ENCODE data around the gene NHERF2. TPM values are rescaled to one million over a fixed set of nuclear protein-coding genes. Genes with fewer than 3 reads are reported as not detected.

Gene NHERF2
- total RNA-seq, 1 donor from 2014 or later = 23.4 TPM

DNA sequence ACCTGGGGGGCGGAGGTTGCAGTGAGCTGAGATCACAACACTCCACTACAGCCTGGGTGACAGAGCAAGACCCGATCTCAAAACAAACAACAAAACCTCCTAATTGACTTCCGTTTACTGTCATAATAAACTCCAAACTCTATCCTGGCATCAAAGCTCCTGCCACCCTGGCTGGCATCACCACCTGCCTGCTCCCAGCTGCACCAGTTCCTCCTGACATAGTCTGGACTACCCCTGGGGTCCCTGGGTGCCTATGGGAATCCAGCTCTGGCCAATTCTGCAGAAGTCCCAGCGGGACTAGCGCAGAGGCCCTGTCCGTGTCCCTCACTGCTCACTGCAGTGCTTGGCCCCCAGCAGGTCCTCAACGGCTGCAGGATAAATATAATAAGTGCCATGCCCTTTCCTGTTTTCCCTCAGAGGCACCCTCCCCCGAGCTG, 20.2 kb downstream of the NHERF2 start:
- Mint-ChIP-seq H3K27ac (peak overlapping the region; percentile 79), H3K27me3 (no peaks in the 10 kb centered on the region), H3K4me1 (ENCODE audit: unreplicated experiment) (peaks cover 15% of the 10 kb centered on the region), H3K36me3 (peaks cover 3% of the 10 kb centered on the region), H3K9me3 (no peaks in the 10 kb centered on the region), H3K4me3 (peak overlapping the region; percentile 93)
- TF ChIP-seq, protein P1, sequence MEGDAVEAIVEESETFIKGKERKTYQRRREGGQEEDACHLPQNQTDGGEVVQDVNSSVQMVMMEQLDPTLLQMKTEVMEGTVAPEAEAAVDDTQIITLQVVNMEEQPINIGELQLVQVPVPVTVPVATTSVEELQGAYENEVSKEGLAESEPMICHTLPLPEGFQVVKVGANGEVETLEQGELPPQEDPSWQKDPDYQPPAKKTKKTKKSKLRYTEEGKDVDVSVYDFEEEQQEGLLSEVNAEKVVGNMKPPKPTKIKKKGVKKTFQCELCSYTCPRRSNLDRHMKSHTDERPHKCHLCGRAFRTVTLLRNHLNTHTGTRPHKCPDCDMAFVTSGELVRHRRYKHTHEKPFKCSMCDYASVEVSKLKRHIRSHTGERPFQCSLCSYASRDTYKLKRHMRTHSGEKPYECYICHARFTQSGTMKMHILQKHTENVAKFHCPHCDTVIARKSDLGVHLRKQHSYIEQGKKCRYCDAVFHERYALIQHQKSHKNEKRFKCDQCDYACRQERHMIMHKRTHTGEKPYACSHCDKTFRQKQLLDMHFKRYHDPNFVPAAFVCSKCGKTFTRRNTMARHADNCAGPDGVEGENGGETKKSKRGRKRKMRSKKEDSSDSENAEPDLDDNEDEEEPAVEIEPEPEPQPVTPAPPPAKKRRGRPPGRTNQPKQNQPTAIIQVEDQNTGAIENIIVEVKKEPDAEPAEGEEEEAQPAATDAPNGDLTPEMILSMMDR (conservative IDR thresholded peaks at IDR 0.05) = no peak
- no peak for DNase-seq (ENCODE audit: extremely low spot score, unreplicated experiment)

DNA sequence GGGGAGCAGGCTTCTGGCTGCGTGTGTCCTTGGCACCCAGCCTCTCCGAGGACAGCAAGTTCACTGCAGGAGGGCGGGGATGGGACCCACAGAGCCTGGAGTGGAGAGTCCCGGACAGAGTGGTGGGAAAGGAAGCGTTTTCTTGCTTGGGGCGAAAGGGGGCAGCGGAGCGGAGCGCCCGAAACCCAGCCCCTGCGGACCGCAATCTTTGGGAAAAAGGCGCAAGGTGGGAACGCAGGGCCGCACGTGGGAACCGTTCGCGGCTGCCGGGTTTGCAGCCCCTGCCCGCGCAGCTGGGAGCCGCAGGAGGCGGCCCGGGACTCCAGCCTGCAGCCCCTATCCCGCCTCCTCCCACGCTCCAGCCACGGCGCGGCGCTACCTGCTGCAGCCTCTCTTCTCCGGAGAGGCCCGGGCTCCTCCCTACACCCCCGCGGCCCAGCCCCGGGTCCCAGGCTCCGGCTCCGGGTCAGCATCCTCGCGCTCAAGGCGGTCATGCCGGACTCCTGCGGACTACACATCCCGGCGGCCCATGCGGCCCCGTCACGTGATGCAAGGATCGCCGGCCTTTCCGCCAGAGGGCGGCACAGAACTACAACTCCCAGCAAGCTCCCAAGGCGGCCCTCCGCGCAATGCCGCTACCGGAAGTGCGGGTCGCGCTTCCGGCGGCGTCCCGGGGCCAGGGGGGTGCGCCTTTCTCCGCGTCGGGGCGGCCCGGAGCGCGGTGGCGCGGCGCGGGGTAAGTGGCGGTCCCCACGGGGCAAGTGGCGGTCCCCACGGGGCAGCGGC, 20.8 kb downstream of the NHERF2 start, which contains the start of the genes NTHL1 and TSC2:
Gene NTHL1, minus strand, starts transcription at position 505 of the 786 bp plus-strand sequence. Its CDS starts 11 bp downstream, at position 494.
Gene TSC2, plus strand, starts transcription at position 656 of the 786 bp plus-strand sequence. CDS start 631 bp downstream, outside the sequence.
- peak; percentile 98 for DNase-seq (ENCODE audit: extremely low spot score, unreplicated experiment)
- Mint-ChIP-seq H3K4me1 (ENCODE audit: unreplicated experiment) (peaks cover 15% of the 10 kb centered on the region), H3K27me3 (no peaks in the 10 kb centered on the region), H3K36me3 (peaks cover 3% of the 10 kb centered on the region), H3K27ac (peak within 1 kb of the TSS; percentile 79), H3K9me3 (no peaks in the 10 kb centered on the region), H3K4me3 (peak within 1 kb of the TSS; percentile 93)
- TF ChIP-seq, protein P1 (conservative IDR thresholded peaks at IDR 0.05) = peak; percentile 42

DNA sequence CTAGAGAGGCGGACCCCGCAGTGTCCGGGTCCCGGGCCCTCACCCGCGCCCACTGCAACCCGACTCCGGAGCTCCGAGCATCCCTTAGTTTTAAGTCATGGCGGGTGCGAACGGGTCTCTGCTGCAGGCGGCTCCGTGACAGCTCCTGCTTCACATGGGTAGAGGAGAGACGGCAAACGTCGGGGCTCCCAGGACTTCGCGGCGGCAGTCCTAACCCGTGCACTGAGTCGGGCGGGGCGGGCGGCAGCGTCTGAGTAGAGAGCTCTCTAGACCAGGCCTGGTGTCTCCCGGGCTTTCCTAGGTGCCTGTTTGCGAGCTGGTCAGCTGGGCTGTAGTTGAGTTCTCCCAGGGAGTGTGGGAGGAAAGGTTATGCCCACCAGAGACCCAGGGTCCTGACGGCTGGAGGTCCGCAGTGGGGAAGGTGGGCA, 21.4 kb downstream of the NHERF2 start:
- H3K27me3 Mint-ChIP-seq = no peaks in the 10 kb centered on the region
- peak overlapping the region; percentile 91 for H3K4me3 Mint-ChIP-seq
- H3K36me3 Mint-ChIP-seq = peaks cover 3% of the 10 kb centered on the region
- H3K27ac Mint-ChIP-seq = peak overlapping the region; percentile 65
- no peak for DNase-seq (ENCODE audit: extremely low spot score, unreplicated experiment)
- peaks cover 12% of the 10 kb centered on the region for H3K4me1 Mint-ChIP-seq (ENCODE audit: unreplicated experiment)
- H3K9me3 Mint-ChIP-seq = no peaks in the 10 kb centered on the region
- TF ChIP-seq, protein P1 (conservative IDR thresholded peaks at IDR 0.05) = no peak

DNA sequence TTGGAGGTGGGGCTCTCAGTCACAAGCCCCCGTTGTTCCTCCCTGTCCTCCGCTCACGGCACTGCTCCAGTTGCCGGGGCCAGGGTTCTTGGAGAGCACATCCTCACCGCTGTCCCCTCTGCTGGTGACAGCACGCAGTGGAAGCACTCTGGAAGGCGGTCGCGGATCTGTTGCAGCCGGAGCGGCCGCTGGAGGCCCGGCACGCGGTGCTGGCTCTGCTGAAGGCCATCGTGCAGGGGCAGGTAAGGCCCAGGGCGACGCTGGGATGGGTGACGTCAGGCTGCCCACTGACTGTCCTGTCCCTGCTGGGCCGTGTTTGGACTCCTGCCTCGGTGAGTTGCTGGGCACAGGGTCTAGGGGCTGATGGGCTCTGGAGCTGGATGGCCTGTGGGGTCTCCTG, 26.5 kb downstream of the NHERF2 start:
- DNase-seq (ENCODE audit: extremely low spot score, unreplicated experiment) = no peak
- no peaks in the 10 kb centered on the region for H3K9me3 Mint-ChIP-seq
- no peaks in the 10 kb centered on the region for H3K27me3 Mint-ChIP-seq
- peaks cover 5% of the 10 kb centered on the region for H3K4me1 Mint-ChIP-seq (ENCODE audit: unreplicated experiment)
- no peaks in the 10 kb centered on the region for H3K36me3 Mint-ChIP-seq
- H3K27ac Mint-ChIP-seq = no peak overlapping the region
- TF ChIP-seq, protein P1 (conservative IDR thresholded peaks at IDR 0.05) = no peak
- H3K4me3 Mint-ChIP-seq = no peak overlapping the region

DNA sequence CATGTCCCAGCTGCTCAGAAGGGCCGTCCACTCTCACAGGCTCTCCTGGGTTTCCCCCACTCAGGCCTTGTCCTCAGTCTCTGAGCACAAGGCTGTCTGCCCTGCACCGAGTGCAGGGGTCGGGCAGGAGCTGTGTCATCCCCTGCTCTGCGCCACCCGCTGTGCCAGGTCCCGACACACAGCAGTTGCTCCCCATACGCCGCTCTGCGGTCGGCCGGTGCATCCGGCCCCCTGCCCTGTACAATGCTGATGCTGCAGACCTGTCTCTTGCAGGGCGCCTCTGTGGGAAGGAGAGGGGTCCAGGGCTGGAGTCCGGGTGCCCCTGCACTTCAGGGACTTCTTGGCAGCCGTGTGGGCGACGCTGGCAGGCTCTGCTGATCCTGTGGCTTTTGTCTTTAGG, 27.2 kb downstream of the NHERF2 start:
- no peak overlapping the region for H3K4me3 Mint-ChIP-seq
- TF ChIP-seq, protein P1 (conservative IDR thresholded peaks at IDR 0.05) = no peak
- H3K4me1 Mint-ChIP-seq (ENCODE audit: unreplicated experiment) = no peaks in the 10 kb centered on the region
- H3K9me3 Mint-ChIP-seq = no peaks in the 10 kb centered on the region
- H3K27me3 Mint-ChIP-seq = no peaks in the 10 kb centered on the region
- H3K36me3 Mint-ChIP-seq = no peaks in the 10 kb centered on the region
- H3K27ac Mint-ChIP-seq = no peak overlapping the region
- no peak for DNase-seq (ENCODE audit: extremely low spot score, unreplicated experiment)
